ENCODE measurements around the gene ZNF609.

Gene ZNF609

GRCh38 chr15:64706011-64706911 lies 245.9 kb downstream of the ZNF609 start:
- WGBS, 2 experiments (ENCODE audit: insufficient coverage in 2 of 2): 89 to 90% methylated on average over 6 to 8 of the region's 10 CpGs
- peaks cover 26% of the 10 kb centered on the region for H3K36me3 ChIP-seq (ENCODE audit: control insufficient read depth, insufficient read depth, low read length)
- H3K27ac ChIP-seq (ENCODE audit: low read depth, low read length, severe bottlenecking): no peak overlapping the region
- H3K4me1 ChIP-seq (ENCODE audit: control insufficient read depth, insufficient read depth, low read length, poor library complexity, severe bottlenecking): peaks cover 16% of the 10 kb centered on the region
- no peaks in the 10 kb centered on the region for H3K9me3 ChIP-seq (ENCODE audit: control insufficient read depth, low read length)
- no peak overlapping the region for H3K4me3 ChIP-seq (ENCODE audit: extremely low read depth, insufficient read depth, low read length, poor library complexity, severe bottlenecking)

GRCh38 chr15:64710676-64711428 lies 250.5 kb downstream of the ZNF609 start:
- peaks cover 31% of the 10 kb centered on the region for H3K36me3 ChIP-seq (ENCODE audit: control insufficient read depth, insufficient read depth, low read length)
- no peak overlapping the region for H3K4me3 ChIP-seq (ENCODE audit: extremely low read depth, insufficient read depth, low read length, poor library complexity, severe bottlenecking)
- H3K4me1 ChIP-seq (ENCODE audit: control insufficient read depth, insufficient read depth, low read length, poor library complexity, severe bottlenecking): no peaks in the 10 kb centered on the region
- no peak overlapping the region for H3K27ac ChIP-seq (ENCODE audit: low read depth, low read length, severe bottlenecking)
- no peaks in the 10 kb centered on the region for H3K9me3 ChIP-seq (ENCODE audit: control insufficient read depth, low read length)
- WGBS, 2 experiments (ENCODE audit: insufficient coverage in 2 of 2): 83 to 97% methylated on average over 5 to 6 of the region's 7 CpGs

- H3K4me1 ChIP-seq (ENCODE audit: control insufficient read depth, insufficient read depth, low read length, poor library complexity, severe bottlenecking): no peaks in the 10 kb centered on the region
- peaks cover 43% of the 10 kb centered on the region for H3K36me3 ChIP-seq (ENCODE audit: control insufficient read depth, insufficient read depth, low read length)
- H3K9me3 ChIP-seq (ENCODE audit: control insufficient read depth, low read length): no peaks in the 10 kb centered on the region
- no peak overlapping the region for H3K4me3 ChIP-seq (ENCODE audit: extremely low read depth, insufficient read depth, low read length, poor library complexity, severe bottlenecking)
- H3K27ac ChIP-seq (ENCODE audit: low read depth, low read length, severe bottlenecking): no peak overlapping the region
- 100% methylated on average over 1 of the region's 2 CpGs for WGBS, 2 experiments (ENCODE audit: insufficient coverage in 2 of 2)
Measured at GRCh38 chr15:64712353-64712752, 252.0 kb downstream of the ZNF609 start.

GRCh38 chr15:64713592-64713991 lies 253.2 kb downstream of the ZNF609 start:
- H3K9me3 ChIP-seq (ENCODE audit: control insufficient read depth, low read length): no peaks in the 10 kb centered on the region
- H3K27ac ChIP-seq (ENCODE audit: low read depth, low read length, severe bottlenecking): no peak overlapping the region
- no peaks in the 10 kb centered on the region for H3K4me1 ChIP-seq (ENCODE audit: control insufficient read depth, insufficient read depth, low read length, poor library complexity, severe bottlenecking)
- H3K4me3 ChIP-seq (ENCODE audit: extremely low read depth, insufficient read depth, low read length, poor library complexity, severe bottlenecking): no peak overlapping the region
- 100% methylated on average over 2 to 3 of the region's 6 CpGs for WGBS, 2 experiments (ENCODE audit: insufficient coverage in 2 of 2)
- peaks cover 49% of the 10 kb centered on the region for H3K36me3 ChIP-seq (ENCODE audit: control insufficient read depth, insufficient read depth, low read length)

- 92 to 100% methylated on average over 2 of the region's 2 CpGs for WGBS, 2 experiments (ENCODE audit: insufficient coverage in 2 of 2)
- H3K36me3 ChIP-seq (ENCODE audit: control insufficient read depth, insufficient read depth, low read length): peaks cover 49% of the 10 kb centered on the region
Measured at GRCh38 chr15:64716452-64716851, 256.1 kb downstream of the ZNF609 start.

GRCh38 chr15:64717130-64717529 lies 256.8 kb downstream of the ZNF609 start:
- no peaks in the 10 kb centered on the region for H3K9me3 ChIP-seq (ENCODE audit: control insufficient read depth, low read length)
- H3K4me3 ChIP-seq (ENCODE audit: extremely low read depth, insufficient read depth, low read length, poor library complexity, severe bottlenecking): no peak overlapping the region
- H3K27ac ChIP-seq (ENCODE audit: low read depth, low read length, severe bottlenecking): no peak overlapping the region
- WGBS, 2 experiments (ENCODE audit: insufficient coverage in 2 of 2): 98 to 99% methylated on average over 7 of the region's 7 CpGs
- no peaks in the 10 kb centered on the region for H3K4me1 ChIP-seq (ENCODE audit: control insufficient read depth, insufficient read depth, low read length, poor library complexity, severe bottlenecking)
- peaks cover 52% of the 10 kb centered on the region for H3K36me3 ChIP-seq (ENCODE audit: control insufficient read depth, insufficient read depth, low read length)

More at GRCh38 chr15:64716452-64716851, 256.1 kb downstream of the ZNF609 start:
- no peak overlapping the region for H3K4me3 ChIP-seq (ENCODE audit: extremely low read depth, insufficient read depth, low read length, poor library complexity, severe bottlenecking)
- no peak overlapping the region for H3K27ac ChIP-seq (ENCODE audit: low read depth, low read length, severe bottlenecking)
- H3K9me3 ChIP-seq (ENCODE audit: control insufficient read depth, low read length): no peaks in the 10 kb centered on the region
- no peaks in the 10 kb centered on the region for H3K4me1 ChIP-seq (ENCODE audit: control insufficient read depth, insufficient read depth, low read length, poor library complexity, severe bottlenecking)

- Histone ChIP-seq H3K4me3 (ENCODE audit: extremely low read depth, insufficient read depth, low read length, poor library complexity, severe bottlenecking) (no peak overlapping the region), H3K9me3 (ENCODE audit: control insufficient read depth, low read length) (no peaks in the 10 kb centered on the region), H3K4me1 (ENCODE audit: control insufficient read depth, insufficient read depth, low read length, poor library complexity, severe bottlenecking) (no peaks in the 10 kb centered on the region), H3K36me3 (ENCODE audit: control insufficient read depth, insufficient read depth, low read length) (peaks cover 46% of the 10 kb centered on the region), H3K27ac (ENCODE audit: low read depth, low read length, severe bottlenecking) (peak overlapping the region; percentile 2)
- 94 to 97% methylated on average over 13 to 16 of the region's 18 CpGs for WGBS, 2 experiments (ENCODE audit: insufficient coverage in 2 of 2)
Measured at GRCh38 chr15:64717735-64718495, 257.5 kb downstream of the ZNF609 start.

- Histone ChIP-seq H3K27ac (ENCODE audit: low read depth, low read length, severe bottlenecking) (no peak overlapping the region), H3K4me3 (ENCODE audit: extremely low read depth, insufficient read depth, low read length, poor library complexity, severe bottlenecking) (no peak overlapping the region), H3K36me3 (ENCODE audit: control insufficient read depth, insufficient read depth, low read length) (peaks cover 55% of the 10 kb centered on the region), H3K4me1 (ENCODE audit: control insufficient read depth, insufficient read depth, low read length, poor library complexity, severe bottlenecking) (no peaks in the 10 kb centered on the region), H3K9me3 (ENCODE audit: control insufficient read depth, low read length) (no peaks in the 10 kb centered on the region)
- WGBS, 2 experiments (ENCODE audit: insufficient coverage in 2 of 2): 82 to 94% methylated on average over 2 of the region's 3 CpGs
Measured at GRCh38 chr15:64720188-64720587, 259.8 kb downstream of the ZNF609 start.

GRCh38 chr15:64730151-64730550 lies 269.8 kb downstream of the ZNF609 start:
- 81 to 87% methylated on average over 5 of the region's 5 CpGs for WGBS, 2 experiments (ENCODE audit: insufficient coverage in 2 of 2)
- H3K4me3 ChIP-seq (ENCODE audit: extremely low read depth, insufficient read depth, low read length, poor library complexity, severe bottlenecking): no peak overlapping the region
- no peak overlapping the region for H3K27ac ChIP-seq (ENCODE audit: low read depth, low read length, severe bottlenecking)
- no peaks in the 10 kb centered on the region for H3K9me3 ChIP-seq (ENCODE audit: control insufficient read depth, low read length)
- peaks cover 4% of the 10 kb centered on the region for H3K4me1 ChIP-seq (ENCODE audit: control insufficient read depth, insufficient read depth, low read length, poor library complexity, severe bottlenecking)
- peaks cover 42% of the 10 kb centered on the region for H3K36me3 ChIP-seq (ENCODE audit: control insufficient read depth, insufficient read depth, low read length)

- WGBS, 2 experiments (ENCODE audit: insufficient coverage in 2 of 2): 59 to 62% methylated on average over 14 to 15 of the region's 16 CpGs
- Histone ChIP-seq H3K4me3 (ENCODE audit: extremely low read depth, insufficient read depth, low read length, poor library complexity, severe bottlenecking) (no peak overlapping the region), H3K9me3 (ENCODE audit: control insufficient read depth, low read length) (no peaks in the 10 kb centered on the region), H3K27ac (ENCODE audit: low read depth, low read length, severe bottlenecking) (no peak overlapping the region), H3K36me3 (ENCODE audit: control insufficient read depth, insufficient read depth, low read length) (peaks cover 42% of the 10 kb centered on the region), H3K4me1 (ENCODE audit: control insufficient read depth, insufficient read depth, low read length, poor library complexity, severe bottlenecking) (peaks cover 4% of the 10 kb centered on the region)
Measured at GRCh38 chr15:64731012-64731804, 270.8 kb downstream of the ZNF609 start.
